OCI-LY1 (cell line): ENCODE data around the gene ATXN7.

Source experiments
- H2AFZ ChIP-seq: fragments of 200-600 bp; sonication (generic), shearing (Covaris generic); 2 replicates; pipeline ENCODE4 v1.6.0; 2014; ENCODE audit warnings: antibody characterized with exemption, mild to moderate bottlenecking, low read length
- H3F3A ChIP-seq: fragments of 200-600 bp; sonication (generic), shearing (Covaris generic); 2 replicates; pipeline ENCODE4 v1.6.0; 2014; ENCODE audit warnings: mild to moderate bottlenecking, antibody characterized with exemption, low read length, moderate library complexity; ENCODE audit not compliant: insufficient read depth
- H3K27ac ChIP-seq: fragments of 200-600 bp; sonication (generic); 2 replicates; pipeline ENCODE4 v1.5.1; 2014; ENCODE audit warnings: low read length, mixed run types, mild to moderate bottlenecking, low read depth; ENCODE audit not compliant: poor library complexity, severe bottlenecking
- H3K27me3 ChIP-seq: fragments of 200-600 bp; sonication (generic); 2 replicates; pipeline ENCODE4 v1.6.0; 2014; ENCODE audit warnings: antibody characterized with exemption, mild to moderate bottlenecking, low read length, moderate library complexity; ENCODE audit not compliant: insufficient read depth
- H3K36me3 ChIP-seq: fragments of 200-600 bp; sonication (generic); 2 replicates; pipeline ENCODE4 v1.6.1; 2014; ENCODE audit warnings: mild to moderate bottlenecking, antibody characterized with exemption, low read length, moderate library complexity, mixed read lengths; ENCODE audit not compliant: insufficient read depth
- H3K4me1 ChIP-seq: fragments of 200-600 bp; sonication (generic); 2 replicates; pipeline ENCODE4 v1.5.1; 2014; ENCODE audit warnings: mild to moderate bottlenecking, low read length, moderate library complexity; ENCODE audit not compliant: insufficient read depth, severe bottlenecking
- H3K4me2 ChIP-seq: fragments of 200-600 bp; sonication (generic), shearing (Covaris generic); 2 replicates; pipeline ENCODE4 v1.6.1; 2014; ENCODE audit warnings: low read length
- H3K4me3 ChIP-seq: fragments of 200-600 bp; sonication (generic); 2 replicates; pipeline ENCODE4 v1.5.1; 2014; ENCODE audit warnings: low read length, low read depth, mild to moderate bottlenecking, mixed read lengths; ENCODE audit not compliant: poor library complexity, severe bottlenecking
- H3K79me2 ChIP-seq: fragments of 200-600 bp; shearing (Covaris generic); 2 replicates; pipeline ENCODE4 v1.6.1; 2016; ENCODE audit warnings: mixed run types, low read length, mixed read lengths; ENCODE audit not compliant: insufficient read depth
- H3K9ac ChIP-seq: fragments of 200-600 bp; sonication (generic), shearing (Covaris generic); 2 replicates; pipeline ENCODE4 v1.6.1; 2014; ENCODE audit warnings: mild to moderate bottlenecking, low read length, mixed read lengths
- H3K9me2 ChIP-seq: fragments of 200-600 bp; sonication (generic), shearing (Covaris generic); 2 replicates; pipeline ENCODE4 v1.6.1; 2014; ENCODE audit warnings: low read depth, mild to moderate bottlenecking, low read length, mixed read lengths
- H3K9me3 ChIP-seq: fragments of 200-600 bp; shearing (Covaris generic); 2 replicates; pipeline ENCODE4 v1.6.1; 2014; ENCODE audit warnings: low read length, mixed read lengths
- H4K20me1 ChIP-seq: fragments of 200-600 bp; sonication (generic), shearing (Covaris generic); 2 replicates; pipeline ENCODE4 v1.6.0; 2016; ENCODE audit warnings: mild to moderate bottlenecking, low read length; ENCODE audit not compliant: insufficient read depth
- CTCF ChIP-seq: fragments of 200-600 bp; sonication (generic), shearing (Covaris generic); IDR thresholded peaks from 2 replicates; pipeline ENCODE4 v1.5.1; 2017; ENCODE audit warnings: mild to moderate bottlenecking, antibody characterized with exemption, low read length, moderate library complexity, mixed read lengths
- EZH2 ChIP-seq: fragments of 200-600 bp; sonication (generic), shearing (Covaris generic); IDR thresholded peaks from 2 replicates; pipeline ENCODE4 v1.8.0; 2017; ENCODE audit warnings: borderline replicate concordance, mixed run types, mild to moderate bottlenecking, antibody characterized with exemption, low read length, moderate library complexity, mixed read lengths

The ATXN7 gene

GRCh38 chr3:63849175-63849574, 14.5 kb upstream of the ATXN7 start:
- Histone ChIP-seq H3K9me2 (no peaks in the 10 kb centered on the region), H3K9me3 (no peaks in the 10 kb centered on the region), H3K27ac (no peak overlapping the region), H3K36me3 (peaks cover 17% of the 10 kb centered on the region), H2AFZ (no peak overlapping the region), H4K20me1 (no peaks in the 10 kb centered on the region), H3K4me3 (no peak overlapping the region), H3K4me2 (no peak overlapping the region), H3K27me3 (no peaks in the 10 kb centered on the region), H3K4me1 (no peaks in the 10 kb centered on the region), H3K79me2 (peaks cover 30% of the 10 kb centered on the region), H3K9ac (no peak overlapping the region), H3F3A (no peaks in the 10 kb centered on the region)
- TF ChIP-seq CTCF (no peak), EZH2 (no peak)

GRCh38 chr3:63851287-63851686, 12.4 kb upstream of the ATXN7 start:
- Histone ChIP-seq H4K20me1 (no peaks in the 10 kb centered on the region), H3K27ac (no peak overlapping the region)

GRCh38 chr3:63853106-63853505, 10.6 kb upstream of the ATXN7 start:
- Histone ChIP-seq H3K9me2 (no peaks in the 10 kb centered on the region), H3K36me3 (peaks cover 23% of the 10 kb centered on the region), H3K27me3 (no peaks in the 10 kb centered on the region), H3K4me2 (no peak overlapping the region), H3K79me2 (peaks cover 64% of the 10 kb centered on the region), H3K27ac (no peak overlapping the region), H3K4me3 (no peak overlapping the region), H3K9me3 (no peaks in the 10 kb centered on the region), H3F3A (no peaks in the 10 kb centered on the region), H4K20me1 (no peaks in the 10 kb centered on the region), H2AFZ (no peak overlapping the region), H3K9ac (no peak overlapping the region), H3K4me1 (no peaks in the 10 kb centered on the region)
- TF ChIP-seq EZH2 (no peak), CTCF (no peak)

More at GRCh38 chr3:63851287-63851686, 12.4 kb upstream of the ATXN7 start:
- Histone ChIP-seq H2AFZ (no peak overlapping the region), H3F3A (no peaks in the 10 kb centered on the region), H3K27me3 (no peaks in the 10 kb centered on the region), H3K9me2 (no peaks in the 10 kb centered on the region), H3K79me2 (peaks cover 50% of the 10 kb centered on the region), H3K9ac (no peak overlapping the region), H3K36me3 (peaks cover 17% of the 10 kb centered on the region), H3K9me3 (no peaks in the 10 kb centered on the region), H3K4me1 (no peaks in the 10 kb centered on the region), H3K4me3 (no peak overlapping the region), H3K4me2 (no peak overlapping the region)
- TF ChIP-seq CTCF (no peak), EZH2 (no peak)
